Liver (tissue), 9 donors: ENCODE measurements around the gene CD46. TPM values are rescaled to one million over a fixed set of nuclear protein-coding genes. Genes with fewer than 3 reads are reported as not detected.

Experiments
- DNase-seq: peaks from one replicate; pipeline ENCODE4 v3.0.0-alpha.2; 2017; ENCODE audit warnings: low spot score
- H3K27ac ChIP-seq, 2 donors: one replicate each; pipeline ENCODE4 v1.7.0; 2013; ENCODE audit warnings: inconsistent platforms in 2 of 2, low read length in 2 of 2, control low read depth in 1 of 2, low read depth in 1 of 2, mild to moderate bottlenecking in 1 of 2
- H3K27me3 ChIP-seq, 4 donors: one replicate each; pipeline versions ENCODE4 v1.6.1 to v1.7.0; 2013; ENCODE audit warnings: low read length in 3 of 4, inconsistent platforms in 1 of 4, mild to moderate bottlenecking in 1 of 4, moderate library complexity in 1 of 4; ENCODE audit not compliant: control insufficient read depth in 4 of 4, insufficient read depth in 4 of 4
- H3K36me3 ChIP-seq, 4 donors: one replicate each; pipeline versions ENCODE4 v1.6.1 to v1.7.0; 2013; ENCODE audit warnings: low read length in 3 of 4, mild to moderate bottlenecking in 3 of 4, low read depth in 1 of 4, moderate library complexity in 1 of 4; ENCODE audit not compliant: control insufficient read depth in 4 of 4, insufficient read depth in 3 of 4
- H3K4me1 ChIP-seq, 4 donors: one replicate each; pipeline versions ENCODE4 v1.6.1 to v1.7.0; 2013; ENCODE audit warnings: low read length in 3 of 4, mild to moderate bottlenecking in 3 of 4, moderate library complexity in 1 of 4; ENCODE audit not compliant: control insufficient read depth in 4 of 4, insufficient read depth in 4 of 4
- H3K4me3 ChIP-seq, 3 donors: one replicate each; pipeline versions ENCODE4 v1.6.1 to v1.7.0; 2013; ENCODE audit warnings: low read length in 3 of 3, control low read depth in 1 of 3, low read depth in 1 of 3, mild to moderate bottlenecking in 1 of 3
- H3K9ac ChIP-seq, 2 donors: one replicate each; pipeline ENCODE4 v1.7.0; 2013; ENCODE audit warnings: low read length in 2 of 2, mild to moderate bottlenecking in 2 of 2, moderate library complexity in 2 of 2, control low read depth in 1 of 2, low read depth in 1 of 2
- H3K9me3 ChIP-seq, 4 donors: one replicate each; pipeline versions ENCODE4 v1.6.1 to v1.7.0; 2013; ENCODE audit warnings: low read length in 3 of 4; ENCODE audit not compliant: control insufficient read depth in 4 of 4
- CTCF ChIP-seq: fragments of 150-350 bp; IDR thresholded peaks from 2 replicates; pipeline ENCODE4 v1.5.1; 2017; ENCODE audit warnings: improper control_type of control experiment, low read depth, low read length; ENCODE audit not compliant: missing input control
- FOXA1 ChIP-seq: IDR thresholded peaks from 2 replicates; pipeline ENCODE4 v1.6.1; 2016; ENCODE audit warnings: antibody characterized with exemption
- FOXA2 ChIP-seq: IDR thresholded peaks from 2 replicates; pipeline ENCODE4 v1.6.1; 2016; ENCODE audit warnings: antibody characterized with exemption
- GABPA ChIP-seq, 2 donors: IDR thresholded peaks in 1 of 2; conservative IDR thresholded peaks in 1 of 2; 2 replicates each; pipeline ENCODE4 v1.6.1; 2016; ENCODE audit warnings: antibody characterized with exemption in 2 of 2, mild to moderate bottlenecking in 1 of 2, moderate library complexity in 1 of 2
- HNF4A ChIP-seq, 2 donors: conservative IDR thresholded peaks; 2 replicates each; pipeline ENCODE4 v1.6.1; 2016; ENCODE audit warnings: antibody characterized with exemption in 2 of 2, mild to moderate bottlenecking in 2 of 2
- HNF4G ChIP-seq: IDR thresholded peaks from 2 replicates; pipeline ENCODE4 v1.6.1; 2016; ENCODE audit warnings: antibody characterized with exemption
- NR2F2 ChIP-seq: IDR thresholded peaks from 2 replicates; pipeline ENCODE4 v1.6.1; 2016; ENCODE audit warnings: antibody characterized with exemption
- RAD21 ChIP-seq, 2 donors: IDR thresholded peaks; 2 replicates each; pipeline ENCODE4 v1.6.1; 2016; ENCODE audit warnings: antibody characterized with exemption in 2 of 2, mild to moderate bottlenecking in 2 of 2
- RXRA ChIP-seq, 2 donors: IDR thresholded peaks; 2 replicates each; pipeline ENCODE4 v1.6.1; 2017 to 2018; ENCODE audit warnings: antibody characterized with exemption in 2 of 2, mild to moderate bottlenecking in 1 of 2
- SP1 ChIP-seq: IDR thresholded peaks from 2 replicates; pipeline ENCODE4 v1.6.1; 2018; ENCODE audit warnings: antibody characterized with exemption, mild to moderate bottlenecking
- TAF1 ChIP-seq: conservative IDR thresholded peaks from 2 replicates; pipeline ENCODE4 v1.6.1; 2016; ENCODE audit warnings: antibody characterized with exemption, mild to moderate bottlenecking
- YY1 ChIP-seq: IDR thresholded peaks from 2 replicates; pipeline ENCODE4 v1.6.1; 2016; ENCODE audit warnings: antibody characterized with exemption, mild to moderate bottlenecking
- ZBTB33 ChIP-seq: IDR thresholded peaks from 2 replicates; pipeline ENCODE4 v1.6.1; 2016; ENCODE audit warnings: antibody characterized with exemption
- WGBS: extraction: QIAGEN DNeasy Blood & Tissue Kit; methylation state at CpG from one replicate; pipeline ENCODE4 v1.1.7; 2013; 5-methylcytosine and 5-hydroxymethylcytosine counted together
- polyA plus RNA-seq, 2 donors: library from polyadenylated mRNA; stranded (reverse) in 1 of 2; unstranded in 1 of 2; fragments of 200-250 nt in 1 of 2; fragments of >200 nt in 1 of 2; fragmentation: Nextera tagmentation in 1 of 2; extraction: Ambion mirVana in 1 of 2; gene quantifications; one replicate each; pipeline versions ENCODE4 v1.2.1 to v1.2.3, GENCODE V29; 2013 to 2015
- total RNA-seq, 2 donors: library from RNA; depleted of rRNA; stranded (reverse); fragments of >200 nt; gene quantifications; one replicate each; pipeline ENCODE4 v1.2.3, GENCODE V29; 2014
- TF ChIP-seq, protein P1 (sequence below): IDR thresholded peaks from 2 replicates; pipeline ENCODE4 v1.6.1; 2016; ENCODE audit warnings: antibody characterized with exemption, mild to moderate bottlenecking
- TF ChIP-seq, protein P2 (sequence below): IDR thresholded peaks from 2 replicates; pipeline ENCODE4 v1.6.1; 2016; ENCODE audit warnings: antibody characterized with exemption
- TF ChIP-seq, protein P3 (sequence below): IDR thresholded peaks from 2 replicates; pipeline ENCODE4 v1.6.1; 2016; ENCODE audit warnings: antibody characterized with exemption
- donor health status: healthy.
- donor health status: healthy.
- donor health status: healthy.
- donor health status: healthy.
- donor health status: healthy.

The CD46 gene
- total and polyA plus RNA-seq, 4 donors, result 71.3 to 177 (median 121) TPM

GRCh38 chr1:207811319-207811718, 59.5 kb downstream of the CD46 start (continued):
- no peak for TF ChIP-seq RXRA (IDR thresholded peaks at IDR 0.05)
- no peak for TF ChIP-seq RAD21 (IDR thresholded peaks at IDR 0.05)
- TF ChIP-seq NR2F2, result no peak

- peak; percentile 36 for TF ChIP-seq SP1
- peak; percentile 32 to 75 for TF ChIP-seq HNF4A (conservative IDR thresholded peaks at IDR 0.05)
- TF ChIP-seq, protein P1, sequence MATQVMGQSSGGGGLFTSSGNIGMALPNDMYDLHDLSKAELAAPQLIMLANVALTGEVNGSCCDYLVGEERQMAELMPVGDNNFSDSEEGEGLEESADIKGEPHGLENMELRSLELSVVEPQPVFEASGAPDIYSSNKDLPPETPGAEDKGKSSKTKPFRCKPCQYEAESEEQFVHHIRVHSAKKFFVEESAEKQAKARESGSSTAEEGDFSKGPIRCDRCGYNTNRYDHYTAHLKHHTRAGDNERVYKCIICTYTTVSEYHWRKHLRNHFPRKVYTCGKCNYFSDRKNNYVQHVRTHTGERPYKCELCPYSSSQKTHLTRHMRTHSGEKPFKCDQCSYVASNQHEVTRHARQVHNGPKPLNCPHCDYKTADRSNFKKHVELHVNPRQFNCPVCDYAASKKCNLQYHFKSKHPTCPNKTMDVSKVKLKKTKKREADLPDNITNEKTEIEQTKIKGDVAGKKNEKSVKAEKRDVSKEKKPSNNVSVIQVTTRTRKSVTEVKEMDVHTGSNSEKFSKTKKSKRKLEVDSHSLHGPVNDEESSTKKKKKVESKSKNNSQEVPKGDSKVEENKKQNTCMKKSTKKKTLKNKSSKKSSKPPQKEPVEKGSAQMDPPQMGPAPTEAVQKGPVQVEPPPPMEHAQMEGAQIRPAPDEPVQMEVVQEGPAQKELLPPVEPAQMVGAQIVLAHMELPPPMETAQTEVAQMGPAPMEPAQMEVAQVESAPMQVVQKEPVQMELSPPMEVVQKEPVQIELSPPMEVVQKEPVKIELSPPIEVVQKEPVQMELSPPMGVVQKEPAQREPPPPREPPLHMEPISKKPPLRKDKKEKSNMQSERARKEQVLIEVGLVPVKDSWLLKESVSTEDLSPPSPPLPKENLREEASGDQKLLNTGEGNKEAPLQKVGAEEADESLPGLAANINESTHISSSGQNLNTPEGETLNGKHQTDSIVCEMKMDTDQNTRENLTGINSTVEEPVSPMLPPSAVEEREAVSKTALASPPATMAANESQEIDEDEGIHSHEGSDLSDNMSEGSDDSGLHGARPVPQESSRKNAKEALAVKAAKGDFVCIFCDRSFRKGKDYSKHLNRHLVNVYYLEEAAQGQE, result peak; percentile 78
- no peak for TF ChIP-seq GABPA (IDR thresholded peaks at IDR 0.05 in 1 of 2, conservative IDR thresholded peaks at IDR 0.05 in 1 of 2)
- TF ChIP-seq CTCF, result peak; percentile 71
- TF ChIP-seq FOXA2, result peak; percentile 96
- TF ChIP-seq FOXA1, result peak; percentile 96
- peak; percentile 53 to 81 for TF ChIP-seq RXRA (IDR thresholded peaks at IDR 0.05)
- TF ChIP-seq HNF4G, result no peak
- no peak for TF ChIP-seq ZBTB33
- TF ChIP-seq, protein P2, sequence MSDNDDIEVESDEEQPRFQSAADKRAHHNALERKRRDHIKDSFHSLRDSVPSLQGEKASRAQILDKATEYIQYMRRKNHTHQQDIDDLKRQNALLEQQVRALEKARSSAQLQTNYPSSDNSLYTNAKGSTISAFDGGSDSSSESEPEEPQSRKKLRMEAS, result peak; percentile 90
- no peak for TF ChIP-seq TAF1
- TF ChIP-seq YY1, result peak; percentile 67
- TF ChIP-seq NR2F2, result no peak
- TF ChIP-seq RAD21 (IDR thresholded peaks at IDR 0.05), result peak; percentile 76 to 84
- TF ChIP-seq, protein P3, sequence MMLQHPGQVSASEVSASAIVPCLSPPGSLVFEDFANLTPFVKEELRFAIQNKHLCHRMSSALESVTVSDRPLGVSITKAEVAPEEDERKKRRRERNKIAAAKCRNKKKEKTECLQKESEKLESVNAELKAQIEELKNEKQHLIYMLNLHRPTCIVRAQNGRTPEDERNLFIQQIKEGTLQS, result no peak
- H3K4me1 ChIP-seq, result peaks cover 22 to 92% (median 83%) of the 10 kb centered on the region in 4 donors
- no peaks in the 10 kb centered on the region for H3K27me3 ChIP-seq
- DNase-seq, result no peak
- H3K9me3 ChIP-seq, result no peaks in the 10 kb centered on the region
- H3K36me3 ChIP-seq, result peaks cover 12 to 65% (median 56%) of the 10 kb centered on the region in 4 donors
- peak overlapping the region; percentile 62 to 79 for H3K27ac ChIP-seq
- no peak overlapping the region for H3K4me3 ChIP-seq
- 36% methylated on average over 16 of the region's 16 CpGs for WGBS
- peak overlapping the region in 1 of 2 donors; percentile 28 for H3K9ac ChIP-seq
Measured at GRCh38 chr1:207811920-207812720, 60.3 kb downstream of the CD46 start.
